ENCODE results near the gene SENP1.

SENP1 gene

DNA sequence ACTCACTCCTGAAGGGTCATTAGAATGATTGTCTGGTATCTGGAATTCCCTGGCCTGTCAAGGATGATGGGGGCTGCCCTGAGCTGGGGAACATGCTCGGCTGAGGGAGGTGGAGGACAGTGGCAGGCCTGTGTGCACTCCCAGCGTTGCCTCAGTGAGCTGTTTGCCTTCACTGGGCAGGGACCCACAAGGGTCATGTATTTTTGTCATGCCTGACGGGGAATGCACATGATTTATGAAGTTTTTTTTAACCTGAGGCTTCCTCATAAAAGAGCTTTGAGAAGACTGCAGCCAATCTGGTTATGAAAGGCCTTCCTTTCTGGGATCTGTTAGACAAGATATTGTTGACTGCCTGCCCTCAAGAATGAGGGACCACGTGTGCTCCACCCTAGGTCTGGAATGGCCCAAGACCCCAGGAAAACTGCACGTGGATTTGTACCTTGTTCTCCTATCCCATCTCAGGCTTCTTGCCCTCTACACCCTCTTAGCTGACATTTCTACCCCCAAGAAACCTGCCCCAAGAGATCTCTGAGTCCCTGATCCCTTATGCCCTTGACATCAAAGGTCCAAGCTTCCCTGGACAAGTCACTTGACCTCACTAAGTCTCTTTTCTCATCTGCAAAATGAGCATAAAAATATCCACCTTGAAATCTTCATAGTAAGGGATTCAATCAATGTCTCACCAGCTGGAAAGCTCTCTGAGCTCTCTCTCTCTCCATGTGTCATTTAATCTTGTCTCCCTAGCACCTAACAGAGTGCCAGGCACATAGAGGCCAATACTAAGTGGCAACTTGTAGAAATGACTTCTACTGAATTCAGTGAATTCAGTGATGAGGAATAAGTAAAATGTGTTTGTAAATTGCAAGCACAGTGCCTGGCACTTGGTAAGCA, 77.1 kb downstream of the SENP1 start:
- Mint-ChIP-seq H3K9me3 (no peaks in the 10 kb centered on the region), H3K4me1 (ENCODE audit: low read depth) (no peaks in the 10 kb centered on the region)

DNA sequence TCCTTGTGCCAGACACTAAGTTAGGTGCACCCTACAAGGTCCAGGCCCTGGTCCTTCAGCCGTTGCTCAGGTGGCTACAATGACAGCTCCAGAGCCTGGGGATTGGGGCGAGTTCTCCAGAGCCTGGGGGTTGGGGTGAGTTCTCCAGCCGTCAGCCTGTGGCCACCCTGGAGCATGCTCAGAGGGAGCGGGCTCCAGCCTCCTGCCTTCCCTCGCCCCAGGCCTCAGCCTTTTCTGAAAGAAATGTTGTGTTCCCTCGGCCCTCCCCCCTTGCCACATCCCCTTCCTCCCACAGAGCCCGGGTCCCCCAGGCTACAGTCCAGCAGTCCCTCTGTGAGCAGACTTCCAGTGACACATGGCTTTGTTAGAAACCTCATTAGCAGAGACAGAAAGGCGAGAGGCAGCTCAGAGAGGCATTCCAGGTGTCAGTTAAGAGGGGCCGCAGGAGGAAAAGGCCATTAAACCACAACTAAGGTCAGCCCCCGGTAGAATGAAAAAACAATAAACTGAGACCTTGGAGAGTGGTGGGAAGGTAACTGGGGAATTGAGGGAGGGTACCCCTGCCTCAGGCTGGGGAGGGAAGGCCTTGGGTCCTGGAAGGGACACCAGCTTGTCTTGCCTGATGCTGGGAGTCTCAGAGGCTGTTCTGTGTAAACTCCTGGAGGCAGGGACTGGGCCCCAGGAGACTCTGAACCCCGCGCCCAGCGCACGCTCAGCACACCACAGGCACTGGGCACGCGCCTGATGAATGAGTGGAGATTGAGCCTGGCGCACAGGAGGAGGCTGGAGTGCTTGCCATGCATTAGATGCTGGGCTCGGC, 78.5 kb downstream of the SENP1 start:
- Mint-ChIP-seq H3K36me3 (ENCODE audit: low read depth) (no peaks in the 10 kb centered on the region), H3K27ac (no peak overlapping the region), H3K9me3 (no peaks in the 10 kb centered on the region), H3K27me3 (ENCODE audit: low read depth) (peaks cover 23% of the 10 kb centered on the region), H3K4me3 (no peak overlapping the region), H3K4me1 (ENCODE audit: low read depth) (no peaks in the 10 kb centered on the region)

More for the DNA sequence above, 77.1 kb downstream of the SENP1 start:
- Mint-ChIP-seq H3K36me3 (ENCODE audit: low read depth) (no peaks in the 10 kb centered on the region), H3K27ac (no peak overlapping the region), H3K4me3 (no peak overlapping the region), H3K27me3 (ENCODE audit: low read depth) (peaks cover 12% of the 10 kb centered on the region)

DNA sequence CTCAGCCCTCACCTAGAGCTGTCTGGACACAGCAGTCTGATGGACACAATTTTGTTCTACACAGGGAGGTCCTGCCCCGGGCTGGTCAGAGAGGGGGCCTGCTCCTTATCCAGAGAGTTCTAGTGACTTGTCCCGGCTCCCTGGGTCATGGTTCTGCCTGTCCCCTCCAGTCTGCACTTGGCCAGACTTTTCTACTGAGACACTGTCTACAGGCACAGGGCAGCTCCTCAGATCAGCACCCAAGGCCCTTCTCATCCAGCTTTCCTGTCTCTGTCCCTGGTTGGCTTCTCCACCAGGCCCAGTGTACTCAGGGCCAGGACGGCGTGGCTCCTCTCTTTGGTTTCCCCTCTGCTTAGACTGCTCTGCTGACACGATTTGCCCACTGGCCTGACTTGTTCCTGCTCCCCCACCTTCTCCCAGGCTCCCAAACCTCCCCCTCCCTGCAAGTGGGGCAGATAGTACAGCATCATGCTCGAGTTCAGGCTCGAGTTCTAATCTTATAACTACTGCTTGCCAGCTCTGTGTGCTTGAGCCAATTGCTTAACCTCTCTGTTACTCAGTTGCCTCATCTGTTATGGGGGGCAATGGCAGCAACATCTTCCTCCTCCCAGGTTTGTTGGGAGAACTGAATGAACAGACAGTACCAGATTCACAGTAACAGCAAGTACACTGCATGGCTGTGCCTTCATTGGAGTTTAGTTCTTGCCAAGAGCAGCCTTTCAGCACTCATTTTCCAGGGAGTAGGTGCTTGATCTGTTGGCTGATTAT, 79.6 kb downstream of the SENP1 start:
- H3K4me1 Mint-ChIP-seq (ENCODE audit: low read depth), result no peaks in the 10 kb centered on the region
- H3K9me3 Mint-ChIP-seq, result no peaks in the 10 kb centered on the region
- peaks cover 31% of the 10 kb centered on the region for H3K27me3 Mint-ChIP-seq (ENCODE audit: low read depth)
- no peaks in the 10 kb centered on the region for H3K36me3 Mint-ChIP-seq (ENCODE audit: low read depth)
- H3K27ac Mint-ChIP-seq, result no peak overlapping the region
- no peak overlapping the region for H3K4me3 Mint-ChIP-seq

DNA sequence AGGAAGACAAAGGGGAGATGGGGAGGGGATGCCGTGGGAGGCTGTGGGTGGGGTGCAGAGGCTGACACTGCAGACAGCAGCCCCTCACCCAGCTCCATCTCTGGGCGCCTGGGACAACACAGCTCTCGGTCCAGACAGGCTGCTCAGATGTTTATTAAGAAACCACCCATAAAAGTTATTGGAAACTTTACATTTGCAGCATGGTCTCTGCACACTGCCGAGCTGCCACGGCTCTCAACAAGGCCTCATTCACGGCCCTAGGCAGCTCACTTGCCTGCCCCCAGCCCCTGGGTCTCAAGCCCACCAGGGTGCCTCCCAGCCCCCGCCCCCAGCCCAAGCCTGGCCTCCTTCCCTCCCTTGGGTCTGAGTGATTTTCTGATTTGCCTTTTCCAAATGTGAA, 80.6 kb downstream of the SENP1 start:
- Mint-ChIP-seq H3K27me3 (ENCODE audit: low read depth) (peaks cover 31% of the 10 kb centered on the region), H3K9me3 (no peaks in the 10 kb centered on the region), H3K36me3 (ENCODE audit: low read depth) (no peaks in the 10 kb centered on the region), H3K27ac (no peak overlapping the region), H3K4me1 (ENCODE audit: low read depth) (no peaks in the 10 kb centered on the region), H3K4me3 (no peak overlapping the region)

DNA sequence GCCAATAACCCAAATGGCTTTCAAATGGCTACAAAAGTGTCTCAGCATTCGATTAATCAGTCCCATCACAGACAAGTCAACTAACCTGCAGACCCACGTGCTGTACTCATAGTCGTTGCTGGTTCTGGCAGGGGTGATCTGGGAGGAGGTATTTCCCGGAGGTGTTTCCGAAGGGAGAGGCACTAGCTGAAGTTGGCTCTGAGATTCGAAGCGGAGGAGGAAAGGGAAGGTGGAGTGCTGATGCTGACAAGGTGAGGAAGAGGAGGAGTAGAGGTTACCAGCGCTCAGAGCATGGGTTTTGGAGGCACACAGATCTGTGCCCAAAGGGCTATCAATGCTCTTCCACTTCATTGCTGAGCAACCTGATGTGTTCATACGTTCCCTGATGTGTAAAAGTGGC, 81.1 kb downstream of the SENP1 start:
- no peaks in the 10 kb centered on the region for H3K36me3 Mint-ChIP-seq (ENCODE audit: low read depth)
- peaks cover 31% of the 10 kb centered on the region for H3K27me3 Mint-ChIP-seq (ENCODE audit: low read depth)
- H3K27ac Mint-ChIP-seq, result no peak overlapping the region
- no peak overlapping the region for H3K4me3 Mint-ChIP-seq
- no peaks in the 10 kb centered on the region for H3K9me3 Mint-ChIP-seq
- H3K4me1 Mint-ChIP-seq (ENCODE audit: low read depth), result no peaks in the 10 kb centered on the region

DNA sequence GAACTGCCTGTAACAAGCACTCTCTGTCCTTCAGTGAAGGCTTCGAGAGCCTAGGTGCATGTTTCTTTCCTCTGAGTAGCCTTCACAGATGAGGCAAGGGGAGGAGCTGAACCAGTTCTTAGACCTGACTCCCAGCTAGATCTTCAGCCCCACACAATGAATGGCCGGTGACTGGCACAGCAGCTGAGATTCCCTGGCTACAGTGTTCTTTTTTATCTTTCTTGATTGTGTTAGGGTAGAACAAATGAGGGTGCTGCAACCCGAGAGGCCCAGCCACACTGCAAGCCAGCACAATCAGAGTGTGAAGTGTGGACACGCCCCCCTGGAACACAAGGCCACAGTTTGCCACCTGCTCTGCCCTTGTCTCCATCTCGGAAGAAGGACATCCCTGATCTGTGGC, 82.5 kb downstream of the SENP1 start:
- Mint-ChIP-seq H3K9me3 (no peaks in the 10 kb centered on the region), H3K27me3 (ENCODE audit: low read depth) (peaks cover 39% of the 10 kb centered on the region), H3K4me3 (no peak overlapping the region), H3K36me3 (ENCODE audit: low read depth) (no peaks in the 10 kb centered on the region), H3K4me1 (ENCODE audit: low read depth) (no peaks in the 10 kb centered on the region), H3K27ac (no peak overlapping the region)

DNA sequence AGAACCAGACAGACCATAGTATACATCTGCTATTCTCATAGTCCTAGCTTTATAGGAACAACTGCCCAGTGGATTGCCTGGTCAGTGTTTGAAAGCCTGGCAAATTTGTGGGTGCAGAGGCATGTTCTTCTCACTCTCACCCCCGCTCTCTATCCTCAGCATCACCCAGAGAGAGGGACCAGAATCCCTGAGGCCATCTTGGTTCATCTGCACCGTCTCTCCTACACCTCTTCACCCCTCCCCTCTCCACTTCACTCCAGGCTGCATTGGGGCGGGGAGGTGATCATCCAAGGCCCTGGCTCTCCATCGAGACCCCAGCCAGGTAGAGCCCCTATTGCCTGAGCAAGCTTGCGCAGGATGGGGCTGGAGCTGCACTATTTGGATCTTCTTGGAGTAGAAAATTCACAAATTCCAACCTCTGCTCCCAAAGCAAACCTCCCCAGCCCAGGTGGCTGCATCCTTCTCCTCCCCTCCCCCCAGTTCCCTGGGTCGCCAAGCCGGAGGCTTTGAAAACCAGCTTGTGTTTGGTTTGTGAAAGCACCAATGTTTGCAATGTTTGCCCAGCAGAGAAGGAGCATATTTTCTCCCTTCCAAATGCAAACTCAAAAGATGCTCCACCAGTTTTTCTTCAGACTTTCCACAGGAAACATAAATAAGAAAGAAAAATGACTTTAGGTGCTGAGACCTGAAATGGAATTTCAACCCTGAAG, 83.0 kb downstream of the SENP1 start:
- Mint-ChIP-seq H3K27me3 (ENCODE audit: low read depth) (peaks cover 44% of the 10 kb centered on the region), H3K4me3 (no peak overlapping the region), H3K27ac (no peak overlapping the region), H3K36me3 (ENCODE audit: low read depth) (no peaks in the 10 kb centered on the region), H3K4me1 (ENCODE audit: low read depth) (no peaks in the 10 kb centered on the region), H3K9me3 (no peaks in the 10 kb centered on the region)

DNA sequence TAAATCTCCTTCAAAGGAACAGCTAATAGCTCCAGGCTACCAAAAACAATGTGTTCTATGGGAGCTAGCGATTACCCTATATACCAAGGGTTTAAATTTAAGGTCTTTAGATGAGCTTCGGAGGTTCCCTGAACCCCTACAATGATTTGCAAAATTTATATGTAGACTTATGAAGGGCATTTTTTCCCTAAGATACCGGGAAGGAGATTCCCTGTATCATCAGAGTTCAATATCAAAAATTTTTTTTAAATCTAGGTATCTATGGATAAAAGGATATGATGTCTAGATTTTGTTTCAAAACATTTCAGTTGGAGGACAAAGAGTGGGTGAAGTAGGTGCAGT, 83.7 kb downstream of the SENP1 start:
- H3K36me3 Mint-ChIP-seq (ENCODE audit: low read depth), result no peaks in the 10 kb centered on the region
- H3K27ac Mint-ChIP-seq, result no peak overlapping the region
- no peaks in the 10 kb centered on the region for H3K9me3 Mint-ChIP-seq
- no peaks in the 10 kb centered on the region for H3K4me1 Mint-ChIP-seq (ENCODE audit: low read depth)
- H3K27me3 Mint-ChIP-seq (ENCODE audit: low read depth), result peaks cover 47% of the 10 kb centered on the region
- no peak overlapping the region for H3K4me3 Mint-ChIP-seq

DNA sequence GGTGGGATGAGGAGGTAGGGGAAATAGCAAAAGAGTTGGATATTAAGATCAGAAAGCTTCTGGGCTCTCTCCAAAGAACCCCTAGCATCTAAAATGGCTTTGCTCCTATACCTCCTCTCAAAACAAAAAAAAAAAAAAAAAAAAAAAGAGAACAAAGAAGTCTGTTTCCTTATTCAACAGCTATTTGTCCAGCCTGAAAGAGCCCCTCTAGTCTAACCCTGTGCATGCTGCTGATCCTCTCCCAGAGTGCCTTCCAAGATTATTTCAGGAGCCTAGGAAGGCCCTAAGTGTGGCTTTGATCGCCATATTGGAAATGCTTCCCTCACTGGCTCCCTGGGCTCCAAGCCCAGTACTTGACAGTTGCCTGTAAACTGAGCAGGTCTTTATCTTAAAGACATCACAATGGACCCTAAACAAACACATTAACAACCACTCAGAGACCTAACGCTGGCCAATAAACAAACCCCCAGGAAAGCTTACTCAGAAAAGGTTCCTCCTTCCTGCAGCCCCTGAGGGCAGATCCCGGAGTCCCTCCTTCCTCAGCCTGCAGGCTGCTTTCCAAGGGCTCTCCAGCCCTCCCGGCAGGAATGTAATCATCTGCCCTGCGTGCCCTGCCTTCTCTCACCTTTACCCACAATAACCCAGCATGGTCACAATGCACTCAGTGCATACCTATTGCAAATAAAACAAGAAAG, 84.2 kb downstream of the SENP1 start:
- Mint-ChIP-seq H3K27ac (no peak overlapping the region), H3K4me3 (no peak overlapping the region), H3K9me3 (no peaks in the 10 kb centered on the region), H3K4me1 (ENCODE audit: low read depth) (no peaks in the 10 kb centered on the region), H3K36me3 (ENCODE audit: low read depth) (no peaks in the 10 kb centered on the region), H3K27me3 (ENCODE audit: low read depth) (peaks cover 49% of the 10 kb centered on the region)

DNA sequence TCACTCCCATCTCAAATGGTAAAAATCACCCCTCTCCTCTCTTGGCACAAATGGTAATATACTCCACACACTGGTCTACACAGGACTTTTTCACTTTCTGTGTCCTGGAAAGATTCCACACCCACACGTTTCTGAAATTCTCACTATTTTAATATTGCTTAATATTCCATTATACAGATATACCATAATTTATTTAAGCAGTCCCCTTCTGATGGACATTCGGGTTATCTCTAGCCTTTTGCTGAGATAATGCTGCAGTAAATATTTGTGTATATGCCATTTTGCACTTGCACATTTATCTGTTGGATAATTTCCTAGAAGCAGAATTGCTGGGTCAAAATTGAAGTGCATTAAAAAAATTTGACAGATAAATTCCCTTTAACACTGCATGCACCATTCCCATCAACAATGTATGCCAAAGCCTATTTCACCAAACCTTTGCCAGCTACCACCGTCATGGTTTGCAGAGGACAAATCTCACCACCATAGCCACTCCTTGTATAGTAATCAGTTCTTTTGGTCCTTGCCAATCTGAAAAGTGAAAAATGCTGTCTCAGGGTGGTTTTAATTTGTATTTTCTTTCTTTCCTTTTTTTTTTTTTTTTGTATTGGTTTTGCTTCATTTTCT, 86.1 kb downstream of the SENP1 start:
- Mint-ChIP-seq H3K27ac (no peak overlapping the region), H3K4me1 (ENCODE audit: low read depth) (no peaks in the 10 kb centered on the region), H3K27me3 (ENCODE audit: low read depth) (peaks cover 52% of the 10 kb centered on the region), H3K9me3 (no peaks in the 10 kb centered on the region), H3K4me3 (no peak overlapping the region), H3K36me3 (ENCODE audit: low read depth) (no peaks in the 10 kb centered on the region)

DNA sequence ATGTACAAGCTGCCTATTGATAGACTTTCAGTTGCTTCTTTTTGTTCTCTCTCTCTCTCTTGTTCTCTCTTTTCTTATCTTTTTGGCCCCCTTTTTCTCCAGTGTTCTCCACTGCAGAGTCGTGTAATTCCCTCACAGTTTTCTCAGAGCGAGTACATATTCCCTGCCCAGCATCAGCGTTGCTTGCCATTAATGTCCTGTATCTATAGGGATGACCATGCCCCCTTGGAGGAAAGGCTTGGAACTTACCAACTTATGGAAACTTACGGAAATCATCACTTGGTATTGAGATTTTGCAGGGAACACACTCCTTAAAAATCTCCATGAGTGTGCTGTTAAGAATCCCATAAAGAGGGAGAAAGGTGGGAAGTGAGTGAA, 87.3 kb downstream of the SENP1 start:
- Mint-ChIP-seq H3K9me3 (no peaks in the 10 kb centered on the region), H3K4me1 (ENCODE audit: low read depth) (no peaks in the 10 kb centered on the region), H3K36me3 (ENCODE audit: low read depth) (no peaks in the 10 kb centered on the region), H3K27me3 (ENCODE audit: low read depth) (peaks cover 53% of the 10 kb centered on the region), H3K27ac (no peak overlapping the region), H3K4me3 (no peak overlapping the region)

DNA sequence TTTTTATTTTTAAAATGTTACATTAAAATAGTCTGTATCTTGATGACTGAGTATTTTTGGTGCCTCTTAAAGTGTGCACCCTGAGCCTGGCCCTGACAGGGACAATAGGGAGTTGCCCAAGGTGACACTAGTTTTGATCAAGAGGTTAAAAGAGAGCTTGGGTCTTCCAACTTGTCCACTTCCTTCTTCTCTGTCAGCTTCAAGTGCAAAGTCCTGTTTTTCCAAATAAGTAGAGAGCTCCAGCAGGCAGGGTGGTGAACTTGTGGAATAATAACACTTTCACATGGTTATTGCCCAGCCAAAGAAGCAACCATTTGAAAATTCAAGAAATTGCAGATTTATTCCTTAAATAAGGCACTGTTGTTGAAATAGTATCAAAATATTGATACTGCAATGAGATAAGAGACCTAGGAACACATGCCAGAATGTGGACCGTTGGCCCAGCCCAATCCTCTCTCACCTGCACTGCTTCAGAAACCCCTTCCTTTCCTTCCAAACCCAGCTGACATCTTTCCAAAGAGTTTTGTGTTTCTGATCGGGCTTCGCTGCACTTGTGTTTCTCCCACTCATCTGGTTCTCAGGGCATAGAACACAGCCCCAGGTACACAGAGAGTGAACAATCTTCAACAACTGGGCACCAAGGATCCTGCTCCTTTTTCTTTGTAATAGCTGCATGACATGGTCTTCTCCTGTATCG, 87.8 kb downstream of the SENP1 start:
- no peak overlapping the region for H3K4me3 Mint-ChIP-seq
- H3K27ac Mint-ChIP-seq, result no peak overlapping the region
- H3K27me3 Mint-ChIP-seq (ENCODE audit: low read depth), result peaks cover 51% of the 10 kb centered on the region
- H3K4me1 Mint-ChIP-seq (ENCODE audit: low read depth), result no peaks in the 10 kb centered on the region
- H3K9me3 Mint-ChIP-seq, result no peaks in the 10 kb centered on the region
- no peaks in the 10 kb centered on the region for H3K36me3 Mint-ChIP-seq (ENCODE audit: low read depth)

DNA sequence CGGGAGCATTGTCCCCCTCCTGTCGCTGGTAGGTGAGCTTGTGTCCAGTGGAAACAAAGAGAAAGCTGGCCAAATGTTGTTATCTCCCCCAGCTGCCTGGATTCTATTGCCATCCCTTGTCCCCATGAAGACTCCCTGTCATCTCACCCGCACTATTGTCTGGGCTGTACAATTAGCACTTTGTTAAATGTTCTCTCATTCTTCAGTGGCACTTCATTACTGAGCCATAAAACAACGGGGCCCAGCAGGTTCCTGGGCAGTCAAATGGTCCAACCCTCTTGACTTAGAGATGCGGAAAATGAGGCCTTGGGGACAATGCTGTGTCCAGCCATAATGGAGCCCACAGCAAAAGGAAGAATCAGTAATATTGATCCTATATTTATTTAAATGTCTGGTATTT, 88.4 kb downstream of the SENP1 start:
- peaks cover 53% of the 10 kb centered on the region for H3K27me3 Mint-ChIP-seq (ENCODE audit: low read depth)
- no peaks in the 10 kb centered on the region for H3K4me1 Mint-ChIP-seq (ENCODE audit: low read depth)
- no peak overlapping the region for H3K4me3 Mint-ChIP-seq
- H3K9me3 Mint-ChIP-seq, result no peaks in the 10 kb centered on the region
- no peaks in the 10 kb centered on the region for H3K36me3 Mint-ChIP-seq (ENCODE audit: low read depth)
- no peak overlapping the region for H3K27ac Mint-ChIP-seq

All from T-helper 1 cell treated with Interleukin-12 subunit alpha and Interleukin-12 subunit beta and Interleukin-4 antibody, amounts not matched to agents 30 μg/mL and 1 μg/mL, for 36 hours (primary cell).